H1 (cell line): Measurements from ENCODE around the gene TARS3. TPM values are rescaled to one million over a fixed set of nuclear protein-coding genes. Genes with fewer than 3 reads are reported as not detected.

ENCODE experiments used
- CTCF ChIA-PET: fragments of 300-600 bp; sonication (Branson Sonifier 250); formaldehyde crosslinking; loops from one replicate; lab custom pipeline; 2021; ENCODE audit not compliant: partially characterized antibody; lab: Charles Lee
- POLR2A ChIA-PET: fragments of 300-600 bp; sonication (Branson Sonifier 250); formaldehyde crosslinking; loops from one replicate; lab custom pipeline; 2021; ENCODE audit warnings: inconsistent platforms; ENCODE audit not compliant: partially characterized antibody; lab: Charles Lee
- DNase-seq, 2 experiments: peaks; one replicate each; pipeline versions ENCODE4 v3.0.0 to v3.0.0-alpha.2; 2010 to 2022; ENCODE audit warnings: low spot score in 2 of 2, low read depth in 1 of 2, mixed read lengths in 1 of 2
- FAIRE-seq: peaks from 2 replicates; lab custom pipeline; 2011; peaks lifted over from hg19 to GRCh38; lab: Jason Lieb, UNC
- H2AFZ ChIP-seq: 2 replicates; pipeline ENCODE4 v1.8.1; 2012; ENCODE audit warnings: low read length, inconsistent platforms
- H2AK5ac ChIP-seq: 2 replicates; pipeline ENCODE4 v1.6.1; 2013; ENCODE audit warnings: low read depth, low read length
- H2BK120ac ChIP-seq: replicated peaks from 2 replicates; pipeline ENCODE3; 2013; ENCODE audit warnings: low read depth, low read length, inconsistent platforms
- H2BK12ac ChIP-seq: 2 replicates; pipeline ENCODE4 v1.6.1; 2013; ENCODE audit warnings: low read depth, low read length
- H2BK15ac ChIP-seq: 2 replicates; pipeline ENCODE4 v1.6.1; 2013; ENCODE audit warnings: low read length
- H2BK20ac ChIP-seq: 2 replicates; pipeline ENCODE4 v1.6.1; 2013; ENCODE audit warnings: low read length
- H2BK5ac ChIP-seq: 2 replicates; pipeline ENCODE4 v1.6.1; 2013; ENCODE audit warnings: low read depth, low read length
- H3K14ac ChIP-seq: 2 replicates; pipeline ENCODE4 v1.6.1; 2013; ENCODE audit warnings: inconsistent platforms; ENCODE audit not compliant: insufficient read length
- H3K18ac ChIP-seq: 2 replicates; pipeline ENCODE4 v1.6.1; 2013; ENCODE audit warnings: low read length; ENCODE audit errors: extremely low read depth
- H3K23ac ChIP-seq: 2 replicates; pipeline ENCODE4 v1.6.1; 2013; ENCODE audit warnings: inconsistent platforms; ENCODE audit not compliant: insufficient read length
- H3K23me2 ChIP-seq: 2 replicates; pipeline ENCODE4 v1.6.1; 2013; ENCODE audit warnings: low read depth, low read length
- H3K27ac ChIP-seq: 2 replicates; pipeline ENCODE4 v1.6.1; 2011; ENCODE audit warnings: low read depth, low read length, inconsistent platforms
- H3K27me3 ChIP-seq, 4 experiments: replicated peaks in 1 of 4; 1 replicate in 1 of 4; 2 replicates in 3 of 4; pipeline versions ENCODE4 v1.6.1 to v1.8.1; 2011 to 2013; ENCODE audit warnings: low read length in 3 of 4, mild to moderate bottlenecking in 3 of 4, inconsistent platforms in 2 of 4, mixed read lengths in 2 of 4, moderate library complexity in 1 of 4; ENCODE audit not compliant: control insufficient read depth in 3 of 4, insufficient read depth in 3 of 4; ENCODE audit errors: extremely low read depth in 1 of 4
- H3K36me3 ChIP-seq, 4 experiments: 2 replicates each; pipeline versions ENCODE4 v1.6.1 to v1.8.1; 2011 to 2013; ENCODE audit warnings: mild to moderate bottlenecking in 4 of 4, low read length in 3 of 4, moderate library complexity in 2 of 4, control low read depth in 1 of 4, inconsistent platforms in 1 of 4; ENCODE audit not compliant: insufficient read depth in 4 of 4, control insufficient read depth in 2 of 4
- H3K4ac ChIP-seq: replicated peaks from 2 replicates; pipeline ENCODE3; 2013; ENCODE audit warnings: low read length, low read depth, mixed read lengths, inconsistent platforms; ENCODE audit not compliant: insufficient read length
- H3K4me1 ChIP-seq, 4 experiments: replicated peaks in 1 of 4; 1 replicate in 1 of 4; 2 replicates in 3 of 4; pipeline versions ENCODE4 v1.6.1 to v1.8.1; 2011 to 2013; ENCODE audit warnings: low read length in 3 of 4, inconsistent platforms in 2 of 4, mixed read lengths in 1 of 4; ENCODE audit not compliant: insufficient read depth in 4 of 4, control insufficient read depth in 3 of 4
- H3K4me2 ChIP-seq, 2 experiments: 2 replicates each; pipeline versions ENCODE4 v1.6.1 to v1.8.1; 2011 to 2013; ENCODE audit warnings: low read depth in 2 of 2, low read length in 2 of 2, control low read depth in 1 of 2, inconsistent platforms in 1 of 2, mild to moderate bottlenecking in 1 of 2; ENCODE audit not compliant: insufficient read depth in 1 of 2
- H3K4me3 ChIP-seq, 4 experiments: fragments of 200-600, 300-600 bp in 1 of 4; sonication (generic), shearing (Covaris generic), sonication (Bioruptor Twin) in 1 of 4; 2 replicates each; pipeline versions ENCODE4 v1.5.1 to v1.8.1; 2011 to 2016; ENCODE audit warnings: low read length in 4 of 4, low read depth in 3 of 4, control low read depth in 2 of 4, inconsistent platforms in 2 of 4, mild to moderate bottlenecking in 2 of 4, mixed read lengths in 1 of 4, moderate library complexity in 1 of 4; ENCODE audit not compliant: insufficient read depth in 2 of 4; ENCODE audit errors: extremely low read depth in 1 of 4
- H3K56ac ChIP-seq: replicated peaks from 2 replicates; pipeline ENCODE3; 2013; ENCODE audit warnings: low read depth, mild to moderate bottlenecking, mixed read lengths, low read length, inconsistent platforms; ENCODE audit not compliant: insufficient read length
- H3K79me1 ChIP-seq: 2 replicates; pipeline ENCODE4 v1.6.1; 2013; ENCODE audit warnings: low read depth, low read length, control low read depth
- H3K79me2 ChIP-seq, 2 experiments: 2 replicates each; pipeline versions ENCODE4 v1.6.1 to v1.8.1; 2012 to 2013; ENCODE audit warnings: low read length in 2 of 2, mild to moderate bottlenecking in 2 of 2, inconsistent platforms in 1 of 2; ENCODE audit not compliant: insufficient read depth in 2 of 2, control insufficient read depth in 1 of 2
- H3K9ac ChIP-seq, 4 experiments: replicated peaks in 1 of 4; 1 replicate in 1 of 4; 2 replicates in 3 of 4; pipeline versions ENCODE4 v1.6.1 to v1.8.1; 2011 to 2013; ENCODE audit warnings: low read depth in 3 of 4, low read length in 3 of 4, control low read depth in 2 of 4, mild to moderate bottlenecking in 2 of 4, moderate library complexity in 2 of 4, inconsistent platforms in 1 of 4; ENCODE audit errors: extremely low read depth in 1 of 4
- H3K9me3 ChIP-seq, 2 experiments: 2 replicates each; pipeline versions ENCODE4 v1.6.1 to v1.8.1; 2012 to 2013; ENCODE audit warnings: mild to moderate bottlenecking in 2 of 2, moderate library complexity in 2 of 2, control low read depth in 1 of 2, inconsistent platforms in 1 of 2, low read depth in 1 of 2, low read length in 1 of 2, mixed read lengths in 1 of 2; ENCODE audit not compliant: insufficient read depth in 2 of 2
- H4K20me1 ChIP-seq, 2 experiments: replicated peaks in 1 of 2; 2 replicates each; pipeline versions ENCODE3 to v1.8.1; 2011 to 2013; ENCODE audit warnings: inconsistent platforms in 2 of 2, low read length in 2 of 2, mild to moderate bottlenecking in 1 of 2; ENCODE audit not compliant: insufficient read depth in 2 of 2, control insufficient read depth in 1 of 2
- H4K5ac ChIP-seq: 2 replicates; pipeline ENCODE4 v1.6.1; 2013; ENCODE audit warnings: low read length, low read depth, mixed read lengths, inconsistent platforms; ENCODE audit not compliant: insufficient read length
- H4K8ac ChIP-seq: 2 replicates; pipeline ENCODE4 v1.8.0; 2013; ENCODE audit warnings: mild to moderate bottlenecking, moderate library complexity, low read length, inconsistent platforms; ENCODE audit not compliant: insufficient read depth; ENCODE audit errors: extremely low read depth
- H4K91ac ChIP-seq: replicated peaks from 2 replicates; pipeline ENCODE3; 2013; ENCODE audit warnings: low read length, mixed read lengths, inconsistent platforms; ENCODE audit not compliant: insufficient read length
- CHD2 ChIP-seq: IDR thresholded peaks from 2 replicates; pipeline ENCODE4 v1.6.1; 2012; ENCODE audit warnings: low read length, improper control_type of control experiment
- EGR1 ChIP-seq: IDR thresholded peaks from 2 replicates; pipeline ENCODE4 v1.6.1; 2011; ENCODE audit warnings: low read depth, low read length, borderline replicate concordance
- HDAC6 ChIP-seq: IDR thresholded peaks from one replicate; pipeline ENCODE4 v1.7.1; 2012; ENCODE audit warnings: low read depth, mild to moderate bottlenecking, inconsistent platforms, low read length, moderate library complexity
- KDM5A ChIP-seq: fragments of 200-600 bp; IDR thresholded peaks from 2 replicates; pipeline ENCODE4 v1.7.1; 2012; ENCODE audit warnings: mild to moderate bottlenecking, low read length, inconsistent platforms, mixed read lengths
- NANOG ChIP-seq: IDR thresholded peaks from 2 replicates; pipeline ENCODE4 v1.6.1; 2011; ENCODE audit warnings: low read length, low read depth, mild to moderate bottlenecking, inconsistent platforms; ENCODE audit not compliant: insufficient read depth, poor library complexity, severe bottlenecking
- POU5F1 ChIP-seq: IDR thresholded peaks from 2 replicates; pipeline ENCODE4 v1.6.1; 2011; ENCODE audit warnings: low read depth, mild to moderate bottlenecking, low read length, moderate library complexity
- RXRA ChIP-seq: IDR thresholded peaks from 2 replicates; pipeline ENCODE4 v1.6.1; 2011; ENCODE audit warnings: low read depth, mild to moderate bottlenecking, low read length, moderate library complexity; ENCODE audit not compliant: insufficient read depth
- SIN3A ChIP-seq, 2 experiments: IDR thresholded peaks in 1 of 2; conservative IDR thresholded peaks in 1 of 2; 2 replicates each; pipeline ENCODE4 v1.6.1; 2011 to 2012; ENCODE audit warnings: low read length in 2 of 2, improper control_type of control experiment in 1 of 2, low read depth in 1 of 2, mild to moderate bottlenecking in 1 of 2
- SUZ12 ChIP-seq: fragments of 200-600 bp; sonication (generic); IDR thresholded peaks from 2 replicates; pipeline ENCODE4 v1.6.1; 2012; ENCODE audit warnings: mild to moderate bottlenecking, inconsistent platforms, low read length, moderate library complexity, mixed read lengths
- WGBS, 2 experiments: shearing (Covaris generic) in 1 of 2; methylation state at CpG; one replicate each; pipeline versions ENCODE4 v1.1.6 to v1.1.7; 2013 to 2015; ENCODE audit warnings: low lambda C conversion rate in 2 of 2, mixed read lengths in 2 of 2, inconsistent platforms in 1 of 2, low coverage in 1 of 2, missing lambda C conversion rate in 1 of 2; ENCODE audit not compliant: insufficient replicate concordance in 2 of 2, insufficient coverage in 1 of 2, insufficient read length in 1 of 2; ENCODE audit errors: extremely low coverage in 1 of 2, missing lambda C conversion rate in 1 of 2; 5-methylcytosine and 5-hydroxymethylcytosine counted together
- polyA plus RNA-seq, 7 experiments: library from polyadenylated mRNA; depleted of rRNA in 3 of 7; stranded (reverse) in 5 of 7; unstranded in 2 of 7; fragments of >200 nt in 5 of 7; fragments of 200-250 nt in 2 of 7; gene quantifications; 1 replicate in 5 of 7; 2 replicates in 1 of 7; 4 replicates in 1 of 7; pipeline versions ENCODE4 v1.2.1 to v1.2.3, GENCODE V29; 2011 to 2013; ENCODE audit warnings: missing spikeins in 2 of 7, mixed read lengths in 2 of 7
- total RNA-seq: library from RNA; stranded (reverse); fragmentation: NEBNext Ultra II Directional; extraction: Animal tissue kit (Norgen Biotek cat#: 25700); gene quantifications from 2 replicates; pipeline ENCODE4 v1.2.1, GENCODE V29; 2021
- TF ChIP-seq, protein P1 (sequence below): IDR thresholded peaks from 2 replicates; pipeline ENCODE4 v1.6.1; 2011; ENCODE audit warnings: low read depth, mild to moderate bottlenecking, low read length; ENCODE audit not compliant: insufficient read depth
- TF ChIP-seq, protein P2 (sequence below): IDR thresholded peaks from 2 replicates; pipeline ENCODE4 v1.6.1; 2012; ENCODE audit warnings: low read length, inconsistent platforms

The TARS3 gene
- total and polyA plus RNA-seq, 2 of the 8 experiments (the other 6 are each of a cell fraction or from before 2014, with no cell fraction given), result 2.1 to 13.9 TPM

DNA sequence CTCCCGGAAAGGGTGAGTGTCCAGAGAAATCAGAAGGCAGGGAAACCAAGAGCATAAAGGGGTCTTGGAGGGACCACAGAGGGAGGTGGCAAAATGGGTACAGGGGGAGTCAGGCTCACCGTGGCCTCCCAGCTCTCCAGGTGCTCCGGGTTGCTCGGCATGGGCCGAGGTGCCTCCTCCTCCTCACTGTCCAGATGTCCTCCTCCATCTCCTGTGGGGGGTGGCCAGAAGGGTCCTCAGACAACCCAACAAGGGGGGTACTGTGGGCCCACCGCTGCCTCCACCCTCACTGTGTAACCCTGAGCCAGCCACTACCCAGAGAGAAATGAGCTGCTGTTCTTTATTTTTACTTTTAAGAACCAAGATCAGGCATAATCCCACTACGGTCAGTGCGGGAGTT, 48.6 kb upstream of the TARS3 start:
- no peaks in the 10 kb centered on the region for H3K79me2 ChIP-seq
- H4K91ac ChIP-seq, result no peak overlapping the region
- no peaks in the 10 kb centered on the region for H3K4me1 ChIP-seq
- no peak overlapping the region for H2AFZ ChIP-seq
- H3K14ac ChIP-seq, result no peak overlapping the region
- no peak overlapping the region for H3K4me2 ChIP-seq
- no peak overlapping the region; the same call in 1 of the 2 replicates for H4K8ac ChIP-seq
- H2AK5ac ChIP-seq, result no peak overlapping the region
- TF ChIP-seq, protein P1, sequence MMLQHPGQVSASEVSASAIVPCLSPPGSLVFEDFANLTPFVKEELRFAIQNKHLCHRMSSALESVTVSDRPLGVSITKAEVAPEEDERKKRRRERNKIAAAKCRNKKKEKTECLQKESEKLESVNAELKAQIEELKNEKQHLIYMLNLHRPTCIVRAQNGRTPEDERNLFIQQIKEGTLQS, result no peak
- TF ChIP-seq SIN3A (conservative IDR thresholded peaks at IDR 0.05 in 1 of 2, IDR thresholded peaks at IDR 0.05 in 1 of 2; ENCODE audit: low read depth in 1 of 2, low read length in 2 of 2), result no peak
- no peak for TF ChIP-seq HDAC6
- TF ChIP-seq RXRA, result no peak
- TF ChIP-seq NANOG, result no peak
- TF ChIP-seq CHD2, result no peak
- TF ChIP-seq POU5F1, result no peak
- TF ChIP-seq, protein P2, sequence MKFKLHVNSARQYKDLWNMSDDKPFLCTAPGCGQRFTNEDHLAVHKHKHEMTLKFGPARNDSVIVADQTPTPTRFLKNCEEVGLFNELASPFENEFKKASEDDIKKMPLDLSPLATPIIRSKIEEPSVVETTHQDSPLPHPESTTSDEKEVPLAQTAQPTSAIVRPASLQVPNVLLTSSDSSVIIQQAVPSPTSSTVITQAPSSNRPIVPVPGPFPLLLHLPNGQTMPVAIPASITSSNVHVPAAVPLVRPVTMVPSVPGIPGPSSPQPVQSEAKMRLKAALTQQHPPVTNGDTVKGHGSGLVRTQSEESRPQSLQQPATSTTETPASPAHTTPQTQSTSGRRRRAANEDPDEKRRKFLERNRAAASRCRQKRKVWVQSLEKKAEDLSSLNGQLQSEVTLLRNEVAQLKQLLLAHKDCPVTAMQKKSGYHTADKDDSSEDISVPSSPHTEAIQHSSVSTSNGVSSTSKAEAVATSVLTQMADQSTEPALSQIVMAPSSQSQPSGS, result no peak
- no peak for TF ChIP-seq EGR1
- TF ChIP-seq SUZ12, result no peak
- no peak for TF ChIP-seq KDM5A
- TF ChIP-seq, all 59 proteins: peak for 0
- Histone ChIP-seq H4K20me1 (no peaks in the 10 kb centered on the region), H2BK20ac (no peak overlapping the region), H3K9me3 (peaks cover 8 to 31% of the 10 kb centered on the region in 2 experiments; a peak in 2 of 4 replicates), H3K36me3 (no peaks in the 10 kb centered on the region), H2BK120ac (no peak overlapping the region), H4K5ac (no peak overlapping the region), H2BK5ac (no peak overlapping the region), H3K27me3 (no peaks in the 10 kb centered on the region), H3K79me1 (no peaks in the 10 kb centered on the region), H3K23ac (no peak overlapping the region), H2BK15ac (no peak overlapping the region), H2BK12ac (no peak overlapping the region), H3K4ac (no peak overlapping the region), H3K4me3 (no peak overlapping the region), H3K27ac (no peak overlapping the region), H3K56ac (no peak overlapping the region), H3K18ac (no peak overlapping the region), H3K23me2 (no peaks in the 10 kb centered on the region), H3K9ac (no peak overlapping the region)
- POLR2A ChIA-PET, result no interaction called here
- CTCF ChIA-PET, result interaction anchor here (1.5 kb wide), 1 partner anchor 85 kb away, joined by 4 read pairs; no protein-coding TSS in a partner anchor
- FAIRE-seq (no peak), DNase-seq (no peak)
- 85% methylated on average over 6 of the region's 8 CpGs; no CpG with 5 or more reads in 1 of the 2 experiments for WGBS, 2 experiments
